WI38 (cell line): ENCODE measurements around the gene GNL3.

Experiments used
- H3K4me3 ChIP-seq: 2 replicates; pipeline ENCODE4 v1.5.1; 2011; ENCODE audit warnings: low read depth, mild to moderate bottlenecking, control low read depth, low read length
- CTCF ChIP-seq: IDR thresholded peaks from 2 replicates; pipeline ENCODE4 v1.5.1; 2012; ENCODE audit warnings: low read depth, mild to moderate bottlenecking, control low read depth, low read length

Gene GNL3

GRCh38 chr3:52733256-52733891, 47.5 kb downstream of the GNL3 start:
- H3K4me3 ChIP-seq = no peak overlapping the region
- no peak for TF ChIP-seq CTCF

- TF ChIP-seq CTCF = no peak
- no peak overlapping the region for H3K4me3 ChIP-seq
Observed at GRCh38 chr3:52739730-52740129, 53.9 kb downstream of the GNL3 start.

- no peak; the same call in 1 of the 2 replicates for TF ChIP-seq CTCF
- no peak overlapping the region for H3K4me3 ChIP-seq
Observed at GRCh38 chr3:52742418-52743041, 56.7 kb downstream of the GNL3 start.

- no peak overlapping the region for H3K4me3 ChIP-seq
- no peak for TF ChIP-seq CTCF
Observed at GRCh38 chr3:52743152-52743551, 57.3 kb downstream of the GNL3 start.

- TF ChIP-seq CTCF = no peak
- H3K4me3 ChIP-seq = no peak overlapping the region
Observed at GRCh38 chr3:52743721-52744120, 57.9 kb downstream of the GNL3 start.
